Measurements from ENCODE around the gene APOM. TPM values are rescaled to one million over a fixed set of nuclear protein-coding genes. Genes with fewer than 3 reads are reported as not detected.
A peak's percentile ranks its signal among the peaks of the same experiment; 100 is the strongest.

APOM gene
- total RNA-seq, 1 donor from 2014 or later, result 0.53 TPM

GRCh38 chr6:31658158-31658688 is 2.5 kb downstream of the APOM start:
- no peak for DNase-seq (ENCODE audit: low read depth)
- peaks cover 6% of the 10 kb centered on the region for H3K36me3 ChIP-seq (ENCODE audit: control insufficient read depth, insufficient read depth, low read length)
- TF ChIP-seq, protein P1, sequence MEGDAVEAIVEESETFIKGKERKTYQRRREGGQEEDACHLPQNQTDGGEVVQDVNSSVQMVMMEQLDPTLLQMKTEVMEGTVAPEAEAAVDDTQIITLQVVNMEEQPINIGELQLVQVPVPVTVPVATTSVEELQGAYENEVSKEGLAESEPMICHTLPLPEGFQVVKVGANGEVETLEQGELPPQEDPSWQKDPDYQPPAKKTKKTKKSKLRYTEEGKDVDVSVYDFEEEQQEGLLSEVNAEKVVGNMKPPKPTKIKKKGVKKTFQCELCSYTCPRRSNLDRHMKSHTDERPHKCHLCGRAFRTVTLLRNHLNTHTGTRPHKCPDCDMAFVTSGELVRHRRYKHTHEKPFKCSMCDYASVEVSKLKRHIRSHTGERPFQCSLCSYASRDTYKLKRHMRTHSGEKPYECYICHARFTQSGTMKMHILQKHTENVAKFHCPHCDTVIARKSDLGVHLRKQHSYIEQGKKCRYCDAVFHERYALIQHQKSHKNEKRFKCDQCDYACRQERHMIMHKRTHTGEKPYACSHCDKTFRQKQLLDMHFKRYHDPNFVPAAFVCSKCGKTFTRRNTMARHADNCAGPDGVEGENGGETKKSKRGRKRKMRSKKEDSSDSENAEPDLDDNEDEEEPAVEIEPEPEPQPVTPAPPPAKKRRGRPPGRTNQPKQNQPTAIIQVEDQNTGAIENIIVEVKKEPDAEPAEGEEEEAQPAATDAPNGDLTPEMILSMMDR (IDR thresholded peaks at IDR 0.05; ENCODE audit: insufficient read depth, low read length, severe bottlenecking), result no peak

GRCh38 chr6:31658983-31659648 is 3.4 kb downstream of the APOM start:
- Histone ChIP-seq H3K4me3 (ENCODE audit: low read depth, low read length) (peak overlapping the region; percentile 76), H3K36me3 (ENCODE audit: control insufficient read depth, insufficient read depth, low read length) (peaks cover 6% of the 10 kb centered on the region), H3K27me3 (ENCODE audit: control insufficient read depth, insufficient read depth, low read length) (no peaks in the 10 kb centered on the region)
- DNase-seq (ENCODE audit: low read depth), result no peak
- TF ChIP-seq, protein P1 (IDR thresholded peaks at IDR 0.05; ENCODE audit: insufficient read depth, low read length, severe bottlenecking), result no peak
- FAIRE-seq, result no peak

More at GRCh38 chr6:31658158-31658688, 2.5 kb downstream of the APOM start:
- no peak for FAIRE-seq
- Histone ChIP-seq H3K4me3 (ENCODE audit: low read depth, low read length) (no peak overlapping the region), H3K27me3 (ENCODE audit: control insufficient read depth, insufficient read depth, low read length) (no peaks in the 10 kb centered on the region)

DNA sequence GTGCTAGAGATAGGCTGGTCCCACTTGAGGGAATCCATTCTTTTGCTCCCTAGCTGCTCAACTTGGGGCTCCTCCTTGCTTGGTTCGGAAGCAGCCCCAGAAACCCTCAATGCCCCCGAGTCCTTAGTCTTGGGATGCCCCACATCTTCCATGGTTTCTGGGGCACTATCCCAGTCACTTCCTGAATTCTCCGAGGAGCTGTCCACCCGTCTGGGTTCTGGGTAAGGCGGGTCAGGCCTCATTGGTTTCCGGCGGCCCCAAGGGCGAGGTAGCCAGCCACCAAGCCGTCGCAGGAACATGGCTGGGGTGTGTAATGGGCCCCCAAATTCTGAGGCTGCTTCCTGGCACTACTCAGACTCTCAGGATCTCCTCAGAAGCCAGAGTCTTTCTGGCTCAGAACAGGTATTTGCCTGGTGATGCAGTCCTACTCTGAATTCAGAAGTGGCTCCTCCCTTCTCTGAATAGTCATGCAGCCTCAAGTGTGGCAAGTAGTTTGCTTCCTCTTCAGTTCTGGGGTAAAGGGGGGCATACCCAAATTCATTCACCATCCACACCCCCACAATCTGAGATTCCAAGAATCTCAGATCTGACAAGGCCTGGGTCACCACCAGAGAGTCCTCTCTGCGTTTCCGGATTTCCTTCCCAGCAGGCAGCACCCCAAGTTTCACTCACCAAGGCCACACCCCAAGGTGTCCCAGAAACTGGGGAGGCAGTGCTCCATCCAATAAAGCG is 4.1 kb downstream of the APOM start:
- FAIRE-seq (no peak), DNase-seq (ENCODE audit: low read depth) (peak; percentile 56)
- H3K27me3 ChIP-seq (ENCODE audit: control insufficient read depth, insufficient read depth, low read length), result no peaks in the 10 kb centered on the region
- TF ChIP-seq, protein P1 (IDR thresholded peaks at IDR 0.05; ENCODE audit: insufficient read depth, low read length, severe bottlenecking), result no peak
- peak overlapping the region; percentile 76 for H3K4me3 ChIP-seq (ENCODE audit: low read depth, low read length)
- peaks cover 6% of the 10 kb centered on the region for H3K36me3 ChIP-seq (ENCODE audit: control insufficient read depth, insufficient read depth, low read length)

DNA sequence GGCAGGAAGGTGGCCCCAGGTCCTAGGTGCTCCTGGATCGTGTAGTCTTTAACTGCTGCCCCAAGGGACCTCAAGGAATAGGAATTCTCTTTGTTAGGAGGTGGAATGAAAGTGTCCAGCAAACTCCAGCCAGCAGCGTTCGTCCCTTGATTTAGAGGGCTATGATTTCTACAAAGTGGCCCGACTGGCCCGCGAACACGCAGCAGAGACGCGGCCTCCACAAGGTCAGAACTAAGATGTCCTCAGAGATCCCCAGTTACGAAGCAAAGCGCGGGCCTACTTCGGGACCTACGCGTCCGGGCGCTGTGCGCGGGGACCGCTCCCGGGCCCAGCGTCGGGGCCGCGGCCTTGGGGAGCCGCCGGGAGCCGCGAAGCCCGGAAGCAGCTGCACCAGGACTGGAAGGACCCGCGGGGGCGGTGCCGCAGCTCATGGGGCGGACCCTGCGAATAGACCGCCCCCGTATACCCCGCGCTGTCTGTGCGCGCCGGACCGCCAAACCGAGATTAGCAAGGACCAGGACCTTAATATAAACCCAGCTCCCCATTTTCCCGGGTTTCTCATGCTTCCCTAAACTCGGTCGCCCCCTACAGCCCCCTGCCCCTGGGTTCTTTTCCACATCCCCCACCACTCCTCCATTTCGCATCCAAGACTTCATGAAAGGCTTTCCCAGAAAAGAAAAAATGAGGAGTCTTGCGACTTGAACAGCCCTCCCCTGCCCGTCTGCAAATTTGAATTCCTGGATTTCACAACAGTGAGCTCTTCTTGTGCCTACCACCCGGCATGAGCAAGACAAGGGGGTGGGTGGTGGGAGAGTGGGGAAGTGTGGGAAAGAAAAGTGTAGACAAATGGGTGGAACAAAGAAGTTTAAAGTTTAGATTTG is 4.9 kb downstream of the APOM start, which contains the start of gene C6orf47:
TSS of gene C6orf47 (minus strand) at position 398 of the 881 bp plus-strand sequence. CDS start 831 bp downstream, outside the sequence.
- FAIRE-seq (no peak), DNase-seq (ENCODE audit: low read depth) (peak; percentile 62)
- Histone ChIP-seq H3K27me3 (ENCODE audit: control insufficient read depth, insufficient read depth, low read length) (no peaks in the 10 kb centered on the region), H3K4me3 (ENCODE audit: low read depth, low read length) (peak within 1 kb of the TSS; percentile 76), H3K36me3 (ENCODE audit: control insufficient read depth, insufficient read depth, low read length) (peaks cover 6% of the 10 kb centered on the region)
- TF ChIP-seq, protein P1 (IDR thresholded peaks at IDR 0.05; ENCODE audit: insufficient read depth, low read length, severe bottlenecking), result no peak

DNA sequence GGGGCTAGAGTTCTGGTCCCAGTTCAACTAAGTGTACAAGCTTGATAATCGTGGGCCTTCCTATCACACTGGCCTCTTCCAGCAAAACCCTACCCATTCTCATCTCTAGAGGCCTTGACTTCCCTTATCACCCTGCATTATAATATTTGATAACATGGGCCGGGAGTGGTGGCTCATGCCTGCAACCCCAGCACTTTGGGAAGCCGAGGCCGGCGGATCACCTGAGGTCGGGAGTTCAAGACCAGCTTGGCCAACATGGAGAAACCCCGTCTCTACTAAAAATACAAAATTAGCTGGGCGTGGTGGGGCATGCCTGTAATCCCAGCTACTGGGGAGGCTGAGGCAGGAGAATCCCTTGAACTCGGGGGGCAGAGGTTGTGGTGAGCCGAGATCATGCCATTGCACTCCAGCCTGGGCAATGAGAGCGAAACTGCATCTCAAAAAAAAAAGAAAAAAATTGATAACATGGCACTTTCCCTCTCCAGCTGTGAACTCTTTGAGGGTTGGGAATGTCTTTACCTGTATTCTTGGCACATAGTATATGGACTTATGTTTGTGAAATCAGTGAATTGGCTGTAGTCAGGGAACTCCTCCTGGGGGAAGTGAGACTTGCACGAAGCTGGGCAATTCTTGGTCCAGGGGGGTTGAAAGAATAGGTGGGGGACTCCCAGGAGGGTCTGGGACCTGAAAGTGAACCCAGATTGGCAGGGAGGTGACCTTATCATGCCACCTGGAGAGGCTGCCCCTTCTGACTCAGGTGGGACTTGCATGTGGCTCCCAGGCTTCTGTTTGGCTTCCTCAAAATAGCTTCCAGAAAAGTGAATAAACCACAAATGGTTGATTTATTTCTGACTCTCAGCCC is 5.8 kb downstream of the APOM start:
- Histone ChIP-seq H3K27me3 (ENCODE audit: control insufficient read depth, insufficient read depth, low read length) (no peaks in the 10 kb centered on the region), H3K36me3 (ENCODE audit: control insufficient read depth, insufficient read depth, low read length) (peaks cover 4% of the 10 kb centered on the region), H3K4me3 (ENCODE audit: low read depth, low read length) (no peak overlapping the region)
- FAIRE-seq, result no peak
- TF ChIP-seq, protein P1 (IDR thresholded peaks at IDR 0.05; ENCODE audit: insufficient read depth, low read length, severe bottlenecking), result no peak
- DNase-seq (ENCODE audit: low read depth), result no peak
